Osteocyte (in vitro differentiated cells): ENCODE data around the gene RTN4. TPM values are rescaled to one million over a fixed set of nuclear protein-coding genes. Genes with fewer than 3 reads are reported as not detected.
"Not testable (repeated sequence)": the region's sequence is repeated elsewhere in the genome, so short reads cannot be mapped to it uniquely, and the experiment has no call there.

Experiments used
- DNase-seq: peaks from one replicate; pipeline ENCODE4 v3.0.0; 2021; ENCODE audit warnings: mixed read lengths; ENCODE audit not compliant: unreplicated experiment; ENCODE audit errors: extremely low spot score
- H3K27ac Mint-ChIP-seq: one replicate; pipeline ENCODE4 v1.8.0; 2021; ENCODE audit warnings: mild to moderate bottlenecking, mixed read lengths; ENCODE audit not compliant: unreplicated experiment
- H3K27me3 Mint-ChIP-seq: one replicate; pipeline ENCODE4 v1.8.0; 2021; ENCODE audit warnings: mixed read lengths; ENCODE audit not compliant: unreplicated experiment
- H3K36me3 Mint-ChIP-seq: one replicate; pipeline ENCODE4 v1.8.0; 2021; ENCODE audit warnings: mixed read lengths; ENCODE audit not compliant: unreplicated experiment
- H3K4me1 Mint-ChIP-seq: one replicate; pipeline ENCODE4 v1.8.0; 2021; ENCODE audit warnings: mixed read lengths; ENCODE audit not compliant: unreplicated experiment
- H3K4me3 Mint-ChIP-seq: one replicate; pipeline ENCODE4 v1.8.0; 2021; ENCODE audit warnings: mild to moderate bottlenecking, moderate library complexity, mixed read lengths; ENCODE audit not compliant: unreplicated experiment
- H3K9me3 Mint-ChIP-seq: one replicate; pipeline ENCODE4 v1.8.0; 2021; ENCODE audit warnings: mixed read lengths; ENCODE audit not compliant: unreplicated experiment
- CTCF ChIP-seq: fragments of 200-600 bp; sonication (generic); IDR thresholded peaks from 2 replicates; pipeline ENCODE4 v1.5.0; 2021; ENCODE audit warnings: antibody characterized with exemption, mild to moderate bottlenecking, moderate library complexity
- total RNA-seq: library from RNA; stranded (reverse); gene quantifications from 2 replicates; pipeline ENCODE4 v1.2.1, GENCODE V29; 2021

The RTN4 gene
- total RNA-seq, 1 donor from 2014 or later: 532 TPM

GRCh38 chr2:55080204-55080738 is 30.0 kb upstream of the RTN4 start:
- Mint-ChIP-seq H3K4me3 (no peak overlapping the region), H3K27ac (no peak overlapping the region), H3K4me1 (no peaks in the 10 kb centered on the region)

GRCh38 chr2:55078956-55079355 is 28.7 kb upstream of the RTN4 start:
- no peak for DNase-seq
- TF ChIP-seq CTCF: no peak
- Mint-ChIP-seq H3K27ac (no peak overlapping the region), H3K27me3 (no peaks in the 10 kb centered on the region), H3K9me3 (peaks cover 20% of the 10 kb centered on the region), H3K4me1 (no peaks in the 10 kb centered on the region), H3K36me3 (peaks cover 7% of the 10 kb centered on the region), H3K4me3 (no peak overlapping the region)

More at GRCh38 chr2:55080204-55080738, 30.0 kb upstream of the RTN4 start:
- no peak for TF ChIP-seq CTCF
- DNase-seq: no peak
- H3K27me3 Mint-ChIP-seq: no peaks in the 10 kb centered on the region
- H3K36me3 Mint-ChIP-seq: peaks cover 7% of the 10 kb centered on the region
- peaks cover 17% of the 10 kb centered on the region for H3K9me3 Mint-ChIP-seq

GRCh38 chr2:55076721-55077120 is 26.5 kb upstream of the RTN4 start:
- no peak for TF ChIP-seq CTCF
- peaks cover 7% of the 10 kb centered on the region for H3K36me3 Mint-ChIP-seq
- peaks cover 12% of the 10 kb centered on the region for H3K4me1 Mint-ChIP-seq

GRCh38 chr2:55076019-55076418 is 25.8 kb upstream of the RTN4 start:
- Mint-ChIP-seq H3K9me3 (peaks cover 20% of the 10 kb centered on the region), H3K4me1 (peaks cover 19% of the 10 kb centered on the region)
- not testable (repeated sequence) for DNase-seq, H3K4me3 Mint-ChIP-seq, H3K36me3 Mint-ChIP-seq, H3K27ac Mint-ChIP-seq, H3K27me3 Mint-ChIP-seq

More at GRCh38 chr2:55076721-55077120, 26.5 kb upstream of the RTN4 start:
- no peak for DNase-seq
- Mint-ChIP-seq H3K27me3 (no peaks in the 10 kb centered on the region), H3K4me3 (no peak overlapping the region), H3K9me3 (peaks cover 20% of the 10 kb centered on the region), H3K27ac (no peak overlapping the region)

- Mint-ChIP-seq H3K9me3 (peaks cover 11% of the 10 kb centered on the region), H3K36me3 (peaks cover 3% of the 10 kb centered on the region), H3K27ac (no peak overlapping the region), H3K27me3 (no peaks in the 10 kb centered on the region), H3K4me3 (no peak overlapping the region), H3K4me1 (peaks cover 20% of the 10 kb centered on the region)
- no peak for DNase-seq
- TF ChIP-seq CTCF: no peak
Measured at GRCh38 chr2:55073000-55073983, 23.0 kb upstream of the RTN4 start.
